Loucy (cell line): ENCODE measurements around the gene NGEF.

ENCODE experiments used
- H2AFZ ChIP-seq: fragments of 200-600 bp; sonication (generic); 2 replicates; pipeline ENCODE4 v1.6.0; 2016; ENCODE audit warnings: antibody characterized with exemption, mild to moderate bottlenecking, low read length, moderate library complexity
- H3F3A ChIP-seq: fragments of 200-600 bp; 2 replicates; pipeline ENCODE4 v1.6.0; 2016; ENCODE audit warnings: antibody characterized with exemption, low read depth, mild to moderate bottlenecking
- H3K27me3 ChIP-seq: fragments of 200-600 bp; sonication (generic); 2 replicates; pipeline ENCODE4 v1.6.1; 2014; ENCODE audit warnings: low read length, mild to moderate bottlenecking; ENCODE audit not compliant: insufficient read depth, poor library complexity, severe bottlenecking
- H3K36me3 ChIP-seq: fragments of 200-600 bp; sonication (generic); 2 replicates; pipeline ENCODE4 v1.6.1; 2016; ENCODE audit warnings: low read length; ENCODE audit not compliant: insufficient read depth
- H3K4me1 ChIP-seq: fragments of 200-600 bp; sonication (generic); 2 replicates; pipeline ENCODE4 v1.5.1; 2014; ENCODE audit warnings: low read length, mild to moderate bottlenecking; ENCODE audit not compliant: insufficient read depth, poor library complexity, severe bottlenecking
- H3K4me2 ChIP-seq: fragments of 200-600 bp; sonication (generic); 2 replicates; pipeline ENCODE4 v1.6.0; 2014; ENCODE audit warnings: antibody characterized with exemption, low read length, low read depth, mild to moderate bottlenecking; ENCODE audit not compliant: poor library complexity, severe bottlenecking
- H3K4me3 ChIP-seq: fragments of 200-600 bp; sonication (generic); 2 replicates; pipeline ENCODE4 v1.5.1; 2014; ENCODE audit warnings: low read length, mild to moderate bottlenecking, mixed read lengths; ENCODE audit not compliant: poor library complexity, severe bottlenecking
- H3K79me2 ChIP-seq: fragments of 200-600 bp; sonication (generic); 2 replicates; pipeline ENCODE4 v1.6.1; 2014; ENCODE audit warnings: low read length; ENCODE audit not compliant: insufficient read depth
- H3K9ac ChIP-seq: fragments of 200-600 bp; sonication (generic); 2 replicates; pipeline ENCODE4 v1.6.0; 2014; ENCODE audit warnings: mild to moderate bottlenecking, low read depth, low read length, moderate library complexity; ENCODE audit not compliant: poor library complexity, severe bottlenecking
- H3K9me2 ChIP-seq: fragments of 200-600 bp; sonication (generic); replicated peaks from 2 replicates; pipeline ENCODE4 v1.6.1; 2016; ENCODE audit warnings: low read depth, low read length, mixed read lengths
- H3K9me3 ChIP-seq: fragments of 200-600 bp; sonication (generic); 2 replicates; pipeline ENCODE4 v1.6.1; 2014; ENCODE audit warnings: mild to moderate bottlenecking, antibody characterized with exemption, low read length, low read depth; ENCODE audit not compliant: insufficient read depth
- H4K20me1 ChIP-seq: fragments of 200-600 bp; sonication (generic); 2 replicates; pipeline ENCODE4 v1.6.0; 2014; ENCODE audit warnings: antibody characterized with exemption, low read length, mild to moderate bottlenecking; ENCODE audit not compliant: insufficient read depth, poor library complexity, severe bottlenecking
- CTCF ChIP-seq: fragments of 200-600 bp; sonication (generic); conservative IDR thresholded peaks from 2 replicates; pipeline ENCODE4 v1.5.1; 2014; ENCODE audit warnings: mild to moderate bottlenecking, antibody characterized with exemption, low read length
- EZH2phosphoT487 ChIP-seq: fragments of 200-600 bp; IDR thresholded peaks from 2 replicates; pipeline ENCODE4 v1.6.1; 2018; ENCODE audit warnings: antibody characterized with exemption, mild to moderate bottlenecking, moderate library complexity, borderline replicate concordance

The NGEF gene

GRCh38 chr2:232886632-232887031 is 126.4 kb downstream of the NGEF start:
- Histone ChIP-seq H3K36me3 (no peaks in the 10 kb centered on the region), H3K4me3 (no peak overlapping the region), H2AFZ (no peak overlapping the region), H3F3A (no peaks in the 10 kb centered on the region), H3K4me2 (no peak overlapping the region), H3K79me2 (no peaks in the 10 kb centered on the region), H3K9me3 (no peaks in the 10 kb centered on the region), H3K27me3 (no peaks in the 10 kb centered on the region), H3K9ac (no peak overlapping the region), H4K20me1 (no peaks in the 10 kb centered on the region), H3K4me1 (peaks cover 4% of the 10 kb centered on the region), H3K9me2 (no peaks in the 10 kb centered on the region)
- TF ChIP-seq EZH2phosphoT487, result no peak
- no peak for TF ChIP-seq CTCF

DNA sequence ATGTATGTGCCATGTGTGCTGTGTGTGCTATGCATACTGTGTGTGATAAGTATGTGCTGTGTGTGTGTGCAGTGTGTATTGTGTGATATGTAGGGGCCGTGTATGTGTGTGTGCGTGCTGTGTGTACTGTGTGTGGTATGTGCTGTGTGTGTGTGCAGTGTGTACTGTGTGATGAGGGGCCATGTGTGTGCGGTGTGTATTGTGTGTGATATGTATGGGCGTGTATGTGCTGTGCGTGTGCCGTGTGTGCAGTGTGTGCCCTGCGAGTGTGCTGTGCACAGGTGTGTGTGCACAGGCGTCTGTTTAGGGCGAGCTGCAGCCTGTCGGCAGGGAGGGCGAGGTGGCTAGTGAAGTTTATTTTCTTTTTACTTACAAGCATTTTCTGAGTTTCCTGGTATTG is 126.9 kb downstream of the NGEF start:
- Histone ChIP-seq H2AFZ (no peak overlapping the region), H3K36me3 (no peaks in the 10 kb centered on the region), H3K4me1 (peaks cover 4% of the 10 kb centered on the region), H3F3A (no peaks in the 10 kb centered on the region), H3K27me3 (no peaks in the 10 kb centered on the region), H3K9ac (no peak overlapping the region), H3K9me3 (no peaks in the 10 kb centered on the region), H3K4me2 (no peak overlapping the region), H4K20me1 (no peaks in the 10 kb centered on the region), H3K4me3 (no peak overlapping the region), H3K79me2 (no peaks in the 10 kb centered on the region), H3K9me2 (no peaks in the 10 kb centered on the region)
- no peak for TF ChIP-seq EZH2phosphoT487
- no peak for TF ChIP-seq CTCF

DNA sequence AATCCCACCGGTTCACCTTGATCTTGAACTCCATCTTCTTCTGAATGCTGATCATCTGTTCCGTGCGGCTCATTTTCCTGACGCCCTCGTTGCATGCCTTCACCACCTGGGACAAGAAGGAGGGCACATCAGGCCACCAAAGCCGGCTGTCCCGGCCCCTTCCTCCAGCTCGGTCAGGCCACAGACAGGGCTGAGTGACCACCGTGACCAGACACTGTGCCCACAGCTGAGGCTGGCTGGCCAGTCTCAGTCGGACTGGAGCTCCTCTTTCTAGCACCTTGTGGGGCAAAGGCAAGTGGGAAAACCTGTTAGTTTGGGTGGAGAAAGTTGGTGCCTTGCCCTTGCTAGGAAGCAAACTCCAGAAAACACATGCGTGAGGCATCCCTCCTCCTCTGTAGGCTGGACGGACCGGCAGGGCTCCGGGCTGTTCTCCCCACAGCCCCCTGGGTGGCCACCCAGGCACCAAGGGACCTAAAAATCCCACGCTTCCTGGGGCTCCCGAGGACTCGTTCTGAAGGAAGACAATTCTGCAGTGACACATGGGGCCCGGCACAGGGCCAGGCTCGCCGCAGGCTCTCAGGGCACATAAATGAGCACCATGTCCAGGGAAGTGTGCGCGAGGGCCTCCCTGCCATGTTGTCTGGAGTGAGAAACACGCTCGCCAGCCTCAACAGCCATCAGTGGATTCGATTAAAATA is 127.6 kb downstream of the NGEF start:
- Histone ChIP-seq H4K20me1 (no peaks in the 10 kb centered on the region), H3K9me3 (no peaks in the 10 kb centered on the region), H3K4me3 (no peak overlapping the region), H3K27me3 (no peaks in the 10 kb centered on the region), H3K4me1 (no peaks in the 10 kb centered on the region), H3F3A (no peaks in the 10 kb centered on the region), H3K4me2 (no peak overlapping the region), H3K79me2 (no peaks in the 10 kb centered on the region), H3K9ac (no peak overlapping the region), H2AFZ (no peak overlapping the region), H3K9me2 (no peaks in the 10 kb centered on the region), H3K36me3 (no peaks in the 10 kb centered on the region)
- TF ChIP-seq CTCF, result no peak
- TF ChIP-seq EZH2phosphoT487, result no peak
